Endothelial cell of umbilical vein (primary cell): Measurements from ENCODE around the gene MCC.

Experiments used
- CTCF ChIP-seq, 2 donors: IDR thresholded peaks; 1 replicate in 1 of 2; 2 replicates in 1 of 2; pipeline ENCODE4 v1.5.1; 2011; ENCODE audit warnings: low read length in 2 of 2, mild to moderate bottlenecking in 2 of 2, moderate library complexity in 2 of 2, control low read depth in 1 of 2, inconsistent platforms in 1 of 2, low read depth in 1 of 2; ENCODE audit not compliant: insufficient read depth in 1 of 2; ENCODE audit errors: extremely low read depth in 1 of 2
- EZH2 ChIP-seq: IDR thresholded peaks from 2 replicates; pipeline ENCODE4 v1.6.1; 2012; ENCODE audit warnings: borderline replicate concordance, low read depth, mild to moderate bottlenecking, moderate library complexity, low read length, inconsistent platforms; ENCODE audit not compliant: severe bottlenecking

- TF ChIP-seq EZH2 = no peak
- no peak for TF ChIP-seq CTCF (IDR thresholded peaks at IDR 0.05; ENCODE audit: extremely low read depth in 1 of 2, insufficient read depth in 1 of 2, low read depth in 1 of 2, low read length in 2 of 2)
Measured at GRCh38 chr5:113234546-113234945, 253.7 kb downstream of the MCC start.
